Tibial nerve (tissue), 4 donors: ENCODE measurements around the gene MIOX. TPM values are rescaled to one million over a fixed set of nuclear protein-coding genes. Genes with fewer than 3 reads are reported as not detected.

Experiments used
- DNase-seq, 2 donors: peaks; one replicate each; pipeline ENCODE4 v3.0.0-alpha.2; 2019; ENCODE audit warnings: low spot score in 2 of 2
- H3K27ac ChIP-seq, 4 donors: fragments of 200-600 bp; sonication (generic) in 3 of 4; one replicate each; pipeline ENCODE4 v1.5.1; 2017 to 2019; ENCODE audit warnings: mild to moderate bottlenecking in 1 of 4
- H3K27me3 ChIP-seq, 2 donors: fragments of 200-600 bp; sonication (generic) in 1 of 2; one replicate each; pipeline versions ENCODE4 v1.5.1 to v1.6.0; 2017 to 2019
- H3K36me3 ChIP-seq, 3 donors: fragments of 200-600 bp; sonication (generic); one replicate each; pipeline ENCODE4 v1.5.1; 2018 to 2019
- H3K4me1 ChIP-seq, 4 donors: fragments of 200-600 bp; sonication (generic) in 3 of 4; one replicate each; pipeline ENCODE4 v1.5.1; 2017 to 2019
- H3K4me3 ChIP-seq, 4 donors: fragments of 200-600 bp; sonication (generic) in 3 of 4; one replicate each; pipeline ENCODE4 v1.5.1; 2017 to 2019; ENCODE audit warnings: mild to moderate bottlenecking in 1 of 4, moderate library complexity in 1 of 4
- H3K9me3 ChIP-seq, 4 donors: fragments of 200-600 bp; sonication (generic) in 3 of 4; one replicate each; pipeline ENCODE4 v1.5.1; 2017 to 2019
- CTCF ChIP-seq, 5 experiments: fragments of 200-600 bp in 3 of 5; fragments of 450-650 bp in 2 of 5; sonication (generic) in 3 of 5; IDR thresholded peaks; one replicate each; pipeline ENCODE4 v1.5.1; 2016 to 2019; ENCODE audit warnings: antibody characterized with exemption in 5 of 5, mild to moderate bottlenecking in 3 of 5, moderate library complexity in 2 of 5
- EP300 ChIP-seq, 2 donors: sonication (generic); formaldehyde crosslinking; IDR thresholded peaks; one replicate each; pipeline ENCODE4 v1.6.1; 2017; ENCODE audit warnings: antibody characterized with exemption in 2 of 2, mild to moderate bottlenecking in 1 of 2
- POLR2A ChIP-seq, 2 donors: fragments of 450-650 bp; IDR thresholded peaks; one replicate each; pipeline ENCODE4 v1.6.1; 2017; ENCODE audit warnings: antibody characterized with exemption in 2 of 2, mild to moderate bottlenecking in 2 of 2, moderate library complexity in 2 of 2
- WGBS, 2 donors: methylation state at CpG; one replicate each; pipeline ENCODE4 v1.1.5; 2018; 5-methylcytosine and 5-hydroxymethylcytosine counted together
- total RNA-seq, 4 donors: library from RNA; depleted of rRNA; stranded (reverse); fragments of >200 nt; gene quantifications; one replicate each; pipeline ENCODE4 v1.1.0, GENCODE V29; 2016

Gene MIOX
- total RNA-seq, 4 donors from 2014 or later: not detected

GRCh38 chr22:50461536-50461935, 25.1 kb upstream of the MIOX start:
- H3K36me3 ChIP-seq: peaks cover 12 to 100% (median 68%) of the 10 kb centered on the region in 3 donors
- no peaks in the 10 kb centered on the region for H3K27me3 ChIP-seq
- no peaks in the 10 kb centered on the region for H3K4me1 ChIP-seq
- no peak for DNase-seq
- 88 to 92% methylated on average over 5 to 18 of the region's 26 CpGs for WGBS, 2 donors
- no peaks in the 10 kb centered on the region for H3K9me3 ChIP-seq
- H3K4me3 ChIP-seq: no peak overlapping the region
- TF ChIP-seq POLR2A (IDR thresholded peaks at IDR 0.05) (no peak), EP300 (IDR thresholded peaks at IDR 0.05) (no peak)
- H3K27ac ChIP-seq: no peak overlapping the region

- Histone ChIP-seq H3K4me1 (no peaks in the 10 kb centered on the region), H3K27me3 (no peaks in the 10 kb centered on the region), H3K9me3 (no peaks in the 10 kb centered on the region), H3K36me3 (peaks cover 12 to 100% (median 68%) of the 10 kb centered on the region in 3 donors), H3K4me3 (no peak overlapping the region), H3K27ac (no peak overlapping the region)
- TF ChIP-seq POLR2A (IDR thresholded peaks at IDR 0.05) (no peak), EP300 (IDR thresholded peaks at IDR 0.05) (no peak), CTCF (IDR thresholded peaks at IDR 0.05) (no peak)
- WGBS, 2 donors: 93 to 95% methylated on average over 23 to 30 of the region's 30 CpGs
- no peak for DNase-seq
These were observed 24.6 kb upstream of the MIOX start for GRCh38 chr22:50461979-50462540.

GRCh38 chr22:50463188-50463900, 23.3 kb upstream of the MIOX start:
- no peak for TF ChIP-seq POLR2A (IDR thresholded peaks at IDR 0.05)
- no peak for TF ChIP-seq CTCF (IDR thresholded peaks at IDR 0.05)
- TF ChIP-seq EP300 (IDR thresholded peaks at IDR 0.05): no peak
- H3K4me1 ChIP-seq: peaks cover 0 to 2% (median 0%) of the 10 kb centered on the region in 4 donors
- H3K4me3 ChIP-seq: no peak overlapping the region
- no peaks in the 10 kb centered on the region for H3K27me3 ChIP-seq
- peaks cover 12 to 99% (median 72%) of the 10 kb centered on the region in 3 donors for H3K36me3 ChIP-seq
- no peaks in the 10 kb centered on the region for H3K9me3 ChIP-seq
- 93 to 94% methylated on average over 26 to 28 of the region's 28 CpGs for WGBS, 2 donors
- H3K27ac ChIP-seq: no peak overlapping the region
- DNase-seq: no peak

GRCh38 chr22:50464451-50464850, 22.2 kb upstream of the MIOX start:
- no peak for DNase-seq
- H3K27ac ChIP-seq: no peak overlapping the region
- H3K36me3 ChIP-seq: peaks cover 12 to 88% (median 71%) of the 10 kb centered on the region in 3 donors
- no peak for TF ChIP-seq CTCF (IDR thresholded peaks at IDR 0.05)
- TF ChIP-seq POLR2A (IDR thresholded peaks at IDR 0.05): no peak
- TF ChIP-seq EP300 (IDR thresholded peaks at IDR 0.05): no peak
- H3K27me3 ChIP-seq: no peaks in the 10 kb centered on the region
- no peaks in the 10 kb centered on the region for H3K9me3 ChIP-seq
- no peak overlapping the region for H3K4me3 ChIP-seq
- WGBS, 2 donors: 92 to 96% methylated on average over 9 to 15 of the region's 24 CpGs
- H3K4me1 ChIP-seq: peaks cover 0 to 13% (median 7%) of the 10 kb centered on the region in 4 donors

- WGBS, 2 donors: 89% methylated on average over 22 to 28 of the region's 30 CpGs
- Histone ChIP-seq H3K27me3 (no peaks in the 10 kb centered on the region), H3K36me3 (peaks cover 9 to 80% (median 63%) of the 10 kb centered on the region in 3 donors), H3K27ac (no peak overlapping the region), H3K9me3 (no peaks in the 10 kb centered on the region), H3K4me3 (no peak overlapping the region), H3K4me1 (peaks cover 0 to 21% (median 15%) of the 10 kb centered on the region in 4 donors)
- DNase-seq: no peak
- TF ChIP-seq EP300 (IDR thresholded peaks at IDR 0.05): no peak
- no peak for TF ChIP-seq POLR2A (IDR thresholded peaks at IDR 0.05)
These were observed 21.4 kb upstream of the MIOX start for GRCh38 chr22:50465066-50465930.
